CD14-positive monocyte (primary cell): ENCODE results near the gene ECE2. TPM values are rescaled to one million over a fixed set of nuclear protein-coding genes. Genes with fewer than 3 reads are reported as not detected.
A peak's percentile ranks its signal among the peaks of the same experiment; 100 is the strongest.

Experiments
- DNase-seq, 3 donors: peaks; one replicate each; pipeline ENCODE4 v3.0.0-alpha.2; 2011 to 2022
- H2AFZ ChIP-seq: 2 replicates; pipeline ENCODE4 v1.6.0; 2012; ENCODE audit warnings: mild to moderate bottlenecking, low read depth, low read length, inconsistent platforms; ENCODE audit not compliant: insufficient read depth, poor library complexity, severe bottlenecking
- H3K27ac ChIP-seq, 2 donors: 1 replicate in 1 of 2; 2 replicates in 1 of 2; pipeline ENCODE4 v1.5.1; 2012 to 2013; ENCODE audit warnings: low read length in 2 of 2, control low read depth in 1 of 2, inconsistent platforms in 1 of 2, low read depth in 1 of 2, mild to moderate bottlenecking in 1 of 2
- H3K27me3 ChIP-seq, 2 donors: one replicate each; pipeline versions ENCODE4 v1.6.0 to v1.6.1; 2011 to 2013; ENCODE audit warnings: low read length in 2 of 2; ENCODE audit not compliant: control insufficient read depth in 2 of 2, insufficient read depth in 2 of 2
- H3K36me3 ChIP-seq, 2 donors: replicated peaks in 1 of 2; 1 replicate in 1 of 2; 2 replicates in 1 of 2; pipeline versions ENCODE4 v1.5.1 to v1.6.1; 2012 to 2013; ENCODE audit warnings: low read length in 2 of 2, control low read depth in 1 of 2, inconsistent platforms in 1 of 2, mild to moderate bottlenecking in 1 of 2; ENCODE audit not compliant: insufficient read depth in 2 of 2, control insufficient read depth in 1 of 2
- H3K4me1 ChIP-seq, 2 donors: 1 replicate in 1 of 2; 2 replicates in 1 of 2; pipeline versions ENCODE4 v1.5.1 to v1.6.1; 2012 to 2013; ENCODE audit warnings: low read length in 2 of 2, control low read depth in 1 of 2, inconsistent platforms in 1 of 2, mild to moderate bottlenecking in 1 of 2, moderate library complexity in 1 of 2; ENCODE audit not compliant: insufficient read depth in 2 of 2, control insufficient read depth in 1 of 2
- H3K4me2 ChIP-seq: replicated peaks from 2 replicates; pipeline ENCODE3; 2012; ENCODE audit warnings: low read length, moderate library complexity, mild to moderate bottlenecking; ENCODE audit not compliant: poor library complexity, severe bottlenecking; ENCODE audit errors: extremely low read depth
- H3K4me3 ChIP-seq, 3 experiments: fragments of 200-600 bp in 1 of 3; sonication (generic) in 1 of 3; replicated peaks in 1 of 3; 1 replicate in 2 of 3; 2 replicates in 1 of 3; pipeline ENCODE4 v1.5.1; 2011 to 2013; ENCODE audit warnings: low read length in 3 of 3, mild to moderate bottlenecking in 3 of 3, control low read depth in 2 of 3, low read depth in 2 of 3, inconsistent platforms in 1 of 3, moderate library complexity in 1 of 3
- H3K79me2 ChIP-seq: 2 replicates; pipeline ENCODE4 v1.6.0; 2012; ENCODE audit warnings: mild to moderate bottlenecking, control low read depth, inconsistent platforms, low read length, moderate library complexity; ENCODE audit not compliant: insufficient read depth
- H3K9ac ChIP-seq: 2 replicates; pipeline ENCODE4 v1.6.0; 2017; ENCODE audit warnings: low read length, mild to moderate bottlenecking; ENCODE audit not compliant: insufficient read depth, poor library complexity, severe bottlenecking
- H3K9me3 ChIP-seq, 2 donors: replicated peaks in 1 of 2; 1 replicate in 1 of 2; 2 replicates in 1 of 2; pipeline versions ENCODE4 v1.5.1 to v1.6.1; 2012 to 2013; ENCODE audit warnings: low read length in 2 of 2, control low read depth in 1 of 2; ENCODE audit not compliant: control insufficient read depth in 1 of 2, insufficient read depth in 1 of 2
- H4K20me1 ChIP-seq: 2 replicates; pipeline ENCODE4 v1.6.0; 2012; ENCODE audit warnings: mild to moderate bottlenecking, low read length, control low read depth, moderate library complexity; ENCODE audit not compliant: insufficient read depth
- H3K27ac Mint-ChIP-seq, 7 donors: one replicate each; pipeline ENCODE4 v1.8.0; 2020; ENCODE audit warnings: mild to moderate bottlenecking in 7 of 7, mixed read lengths in 7 of 7, moderate library complexity in 6 of 7, inconsistent platforms in 2 of 7
- H3K27me3 Mint-ChIP-seq, 3 donors: one replicate each; pipeline ENCODE4 v1.8.0; 2021 to 2022; ENCODE audit warnings: low read depth in 3 of 3, mild to moderate bottlenecking in 3 of 3, mixed read lengths in 3 of 3, moderate library complexity in 3 of 3, inconsistent platforms in 1 of 3
- H3K36me3 Mint-ChIP-seq, 2 donors: one replicate each; pipeline ENCODE4 v1.8.0; 2020; ENCODE audit warnings: mixed read lengths in 2 of 2, inconsistent platforms in 1 of 2, mild to moderate bottlenecking in 1 of 2
- H3K4me1 Mint-ChIP-seq: one replicate; pipeline ENCODE4 v1.8.0; 2020; ENCODE audit warnings: mild to moderate bottlenecking, mixed read lengths
- H3K4me3 Mint-ChIP-seq, 2 donors: one replicate each; pipeline ENCODE4 v1.8.0; 2020; ENCODE audit warnings: mild to moderate bottlenecking in 2 of 2, mixed read lengths in 2 of 2, moderate library complexity in 1 of 2
- H3K9me3 Mint-ChIP-seq, 7 donors: one replicate each; pipeline ENCODE4 v1.8.0; 2020 to 2022; ENCODE audit warnings: mixed read lengths in 7 of 7, mild to moderate bottlenecking in 6 of 7, moderate library complexity in 6 of 7, inconsistent platforms in 2 of 7
- CTCF ChIP-seq: fragments of 200-600 bp; IDR thresholded peaks from one replicate; pipeline ENCODE4 v1.8.0; 2022; ENCODE audit warnings: antibody characterized with exemption, mild to moderate bottlenecking
- WGBS: methylation state at CpG from one replicate; pipeline ENCODE4 v1.1.5; 2013; ENCODE audit warnings: missing lambda C conversion rate; ENCODE audit not compliant: insufficient coverage; 5-methylcytosine and 5-hydroxymethylcytosine counted together
- intact Hi-C, 2 donors: fragments of 100-400 bp; cut with micrococcal nuclease; formaldehyde crosslinking; loops; one replicate each; pipeline versions ENCODE4 v1.15.0 to v1.15.1; 2023
- polyA plus RNA-seq, 3 donors: library from polyadenylated mRNA; depleted of rRNA in 1 of 3; unstranded in 2 of 3; stranded (reverse) in 1 of 3; fragments of 300-500 nt in 2 of 3; fragments of >200 nt in 1 of 3; fragmentation: Illumina TruSeq in 2 of 3; gene quantifications; 1 replicate in 2 of 3; 2 replicates in 1 of 3; pipeline ENCODE4 v1.2.3, GENCODE V29; 2012 to 2021

The ECE2 gene
- polyA plus RNA-seq, 3 donors, result not detected

- H3K4me1 Mint-ChIP-seq, result peaks cover 11% of the 10 kb centered on the region
- peak; percentile 98 for DNase-seq
- Histone ChIP-seq H3K27ac (peak within 1 kb of the TSS; percentile 79 to 87), H3K27me3 (no peaks in the 10 kb centered on the region), H3K36me3 (peaks cover 12 to 16% of the 10 kb centered on the region in 2 donors), H3K79me2 (peaks cover 14% of the 10 kb centered on the region), H3K4me3 (peak within 1 kb of the TSS; percentile 85 to 88 (median 87)), H3K9ac (peak within 1 kb of the TSS; percentile 78), H3K4me2 (peak within 1 kb of the TSS; percentile 93), H4K20me1 (no peaks in the 10 kb centered on the region), H3K4me1 (peaks cover 15 to 24% of the 10 kb centered on the region in 2 donors), H3K9me3 (no peaks in the 10 kb centered on the region), H2AFZ (peak within 1 kb of the TSS; percentile 100)
- peak within 1 kb of the TSS; percentile 88 to 90 for H3K4me3 Mint-ChIP-seq
- peaks cover 15 to 18% of the 10 kb centered on the region in 2 donors for H3K36me3 Mint-ChIP-seq
- intact Hi-C loops, result loop anchor here (2.0 to 10.0 kb wide), 5 partner anchors 48 to 355 kb away; partner anchors contain the start of genes ABCF3 (in 2 of the 2), PSMD2 (in 2 of the 2), AP2M1 (in 1 of the 2) and EIF4G1 (in 1 of the 2)
- H3K27me3 Mint-ChIP-seq, result peaks cover 0 to 3% (median 0%) of the 10 kb centered on the region in 3 donors
- H3K27ac Mint-ChIP-seq, result peak within 1 kb of the TSS; percentile 96 to 98 (median 97)
- no peaks in the 10 kb centered on the region for H3K9me3 Mint-ChIP-seq
- under 1% methylated on average over 53 of the region's 54 CpGs for WGBS
- no peak for TF ChIP-seq CTCF
Observed at GRCh38 chr3:184249412-184250166, 26.2 kb upstream of the ECE2 start, which contains the start of gene EEF1AKMT4. TSS of gene EEF1AKMT4 (plus strand) at chr3:184249672. CDS start at chr3:184249695, 23 bp downstream.

- Mint-ChIP-seq H3K4me3 (peak overlapping the region; percentile 88 to 90), H3K9me3 (no peaks in the 10 kb centered on the region), H3K4me1 (peaks cover 11% of the 10 kb centered on the region), H3K27me3 (peaks cover 0 to 3% (median 0%) of the 10 kb centered on the region in 3 donors), H3K27ac (peak overlapping the region in 4 of 7 donors; percentile 6 to 96 (median 60)), H3K36me3 (peaks cover 8 to 11% of the 10 kb centered on the region in 2 donors)
- Histone ChIP-seq H3K79me2 (peaks cover 14% of the 10 kb centered on the region), H3K4me3 (peak overlapping the region; percentile 85 to 88 (median 87)), H3K27me3 (no peaks in the 10 kb centered on the region), H3K27ac (peak overlapping the region in 1 of 2 donors; percentile 87), H3K9ac (peak overlapping the region; percentile 78), H2AFZ (peak overlapping the region; percentile 100), H3K36me3 (peaks cover 4 to 9% of the 10 kb centered on the region in 2 donors), H3K4me2 (peak overlapping the region; percentile 93), H3K9me3 (no peaks in the 10 kb centered on the region), H3K4me1 (peaks cover 15 to 24% of the 10 kb centered on the region in 2 donors), H4K20me1 (peaks cover 1% of the 10 kb centered on the region)
- intact Hi-C loops, result loop anchor here in 1 of 2 donors (5.0 to 10.0 kb wide), 2 partner anchors 47 to 355 kb away; partner anchors contain the start of gene PSMD2
- TF ChIP-seq CTCF, result peak; percentile 87
- DNase-seq, result peak; percentile 81 to 88 (median 83)
- WGBS, result under 1% methylated on average over 15 of the region's 20 CpGs
Observed at GRCh38 chr3:184250167-184250828, 25.5 kb upstream of the ECE2 start.
